ENCODE measurements around the gene PANX2. TPM values are rescaled to one million over a fixed set of nuclear protein-coding genes. Genes with fewer than 3 reads are reported as not detected.

PANX2 gene
- total RNA-seq, 1 donor from 2014 or later, result 0.30 TPM

GRCh38 chr22:50216055-50216683, 45.6 kb downstream of the PANX2 start:
- DNase-seq, result no peak

GRCh38 chr22:50216684-50217520, 46.4 kb downstream of the PANX2 start:
- DNase-seq, result no peak

- no peak for DNase-seq
These were observed 47.1 kb downstream of the PANX2 start for GRCh38 chr22:50217543-50218152.

- DNase-seq, result no peak
These were observed 47.8 kb downstream of the PANX2 start for GRCh38 chr22:50218153-50218995.

- peak; percentile 19 for DNase-seq
These were observed 48.6 kb downstream of the PANX2 start for GRCh38 chr22:50218996-50219727.

GRCh38 chr22:50219800-50220602, 49.5 kb downstream of the PANX2 start:
- no peak for DNase-seq

GRCh38 chr22:50220603-50221409, 50.3 kb downstream of the PANX2 start:
- no peak for DNase-seq

GRCh38 chr22:50221410-50222300, 51.1 kb downstream of the PANX2 start:
- no peak for DNase-seq

GRCh38 chr22:50222508-50222907, 52.0 kb downstream of the PANX2 start:
- DNase-seq, result no peak

- DNase-seq, result no peak
These were observed 53.5 kb downstream of the PANX2 start for GRCh38 chr22:50224071-50224470.

- DNase-seq, result no peak
These were observed 54.9 kb downstream of the PANX2 start for GRCh38 chr22:50225200-50225969.

GRCh38 chr22:50226063-50226874, 55.7 kb downstream of the PANX2 start:
- no peak for DNase-seq

GRCh38 chr22:50226875-50227165, 56.3 kb downstream of the PANX2 start:
- no peak for DNase-seq

- no peak for DNase-seq
These were observed 57.2 kb downstream of the PANX2 start for GRCh38 chr22:50227579-50228215.

GRCh38 chr22:50228366-50228765, 57.8 kb downstream of the PANX2 start:
- no peak for DNase-seq

- DNase-seq, result no peak
These were observed 58.8 kb downstream of the PANX2 start for GRCh38 chr22:50229370-50229769.

Data from skin of body (tissue), 2 donors.